ENCODE measurements around the gene HMGN5. TPM values are rescaled to one million over a fixed set of nuclear protein-coding genes. Genes with fewer than 3 reads are reported as not detected.

The HMGN5 gene
- total RNA-seq, 1 experiment from 2014 or later, result 13.0 TPM

GRCh38 chrX:81206476-81206875, 4.8 kb upstream of the HMGN5 start:
- H2AFZ ChIP-seq (ENCODE audit: low read length), result no peak overlapping the region

More at GRCh38 chrX:81206476-81206875, 4.8 kb upstream of the HMGN5 start:
- Mint-ChIP-seq H3K27ac (no peak overlapping the region), H3K36me3 (ENCODE audit: insufficient read depth in 1 of 3, low read depth in 3 of 3) (peaks cover 8 to 19% (median 19%) of the 10 kb centered on the region in 3 experiments; a peak in 6 of 7 replicates), H3K4me3 (no peak overlapping the region), H3K27me3 (ENCODE audit: low read depth) (no peaks in the 10 kb centered on the region; the same call in 1 of the 2 replicates), H3K9me3 (peaks cover 60 to 63% of the 10 kb centered on the region in 2 experiments), H3K4me1 (peaks cover 9 to 13% of the 10 kb centered on the region in 2 experiments; a peak in 3 of 4 replicates)
- Histone ChIP-seq H3K79me2 (ENCODE audit: insufficient read depth, low read length) (peaks cover 4% of the 10 kb centered on the region; the same call in 1 of the 2 replicates), H3K23me2 (ENCODE audit: insufficient read length, low read depth, low read length, poor library complexity, severe bottlenecking) (peaks cover 3% of the 10 kb centered on the region), H3K27me3 (ENCODE audit: insufficient read depth, low read length) (no peaks in the 10 kb centered on the region), H2AK5ac (ENCODE audit: insufficient read length, low read length) (no peak overlapping the region), H2BK12ac (ENCODE audit: insufficient read length, low read depth, low read length) (no peak overlapping the region), H2BK15ac (ENCODE audit: low read depth, low read length) (no peak overlapping the region), H3K4me2 (ENCODE audit: insufficient read depth, insufficient read length, low read length) (no peak overlapping the region), H3K4ac (ENCODE audit: low read depth, low read length) (no peak overlapping the region), H3K79me1 (ENCODE audit: insufficient read depth, low read depth, low read length, poor library complexity, severe bottlenecking) (no peaks in the 10 kb centered on the region), H4K91ac (ENCODE audit: insufficient read length, low read depth, low read length) (no peak overlapping the region), H2BK20ac (ENCODE audit: low read depth, low read length, poor library complexity, severe bottlenecking) (no peak overlapping the region), H3K27ac (ENCODE audit: insufficient read length, low read depth, low read length) (no peak overlapping the region), H3K9me3 (ENCODE audit: control insufficient read depth, low read depth, low read length) (no peaks in the 10 kb centered on the region), H3K4me1 (ENCODE audit: insufficient read depth, low read length) (no peaks in the 10 kb centered on the region), H2BK5ac (ENCODE audit: insufficient read length, low read length) (no peak overlapping the region), H3K9ac (ENCODE audit: extremely low read depth, insufficient read length, low read length) (no peak overlapping the region), H3K23ac (ENCODE audit: insufficient read length, low read depth, low read length) (no peak overlapping the region), H3K14ac (ENCODE audit: insufficient read depth, low read length) (no peak overlapping the region), H3T11ph (ENCODE audit: low read length) (no peak overlapping the region), H4K5ac (ENCODE audit: insufficient read length, low read depth, low read length) (no peak overlapping the region), H4K8ac (replicated peaks; ENCODE audit: insufficient read length, low read depth, low read length) (no peak overlapping the region), H4K20me1 (ENCODE audit: control insufficient read depth, insufficient read depth, insufficient read length) (no peaks in the 10 kb centered on the region), H3K56ac (ENCODE audit: insufficient read length, low read depth, low read length) (no peak overlapping the region), H2BK120ac (ENCODE audit: low read depth, low read length, poor library complexity, severe bottlenecking) (no peak overlapping the region), H3K18ac (ENCODE audit: insufficient read length, low read depth, low read length) (no peak overlapping the region)
- WGBS (ENCODE audit: extremely low coverage, insufficient read length, low lambda C conversion rate), result no CpG with 5 or more reads among the region's 1 CpG
- no peak for DNase-seq
- TF ChIP-seq CTCF (conservative IDR thresholded peaks at IDR 0.05), result no peak
